Activated T-cell treated with anti-CD3 and anti-CD28 coated beads, Interleukin-2, amount 50 U/mL, for 48 hours (primary cell): Measurements from ENCODE around the gene PLA2G2D.
"Not testable (repeated sequence)": the region's sequence is repeated elsewhere in the genome, so short reads cannot be mapped to it uniquely, and the experiment has no call there.

Experiments used
- DNase-seq, 2 experiments: peaks; one replicate each; pipeline ENCODE4 v3.0.0-alpha.2; 2020

PLA2G2D gene

GRCh38 chr1:20142001-20142710, 22.8 kb upstream of the PLA2G2D start:
- no peak for DNase-seq

GRCh38 chr1:20141466-20141865, 22.1 kb upstream of the PLA2G2D start:
- no peak for DNase-seq

- no peak for DNase-seq
Measured at GRCh38 chr1:20141001-20141400, 21.7 kb upstream of the PLA2G2D start.

- no peak for DNase-seq
Measured at GRCh38 chr1:20139776-20140612, 20.7 kb upstream of the PLA2G2D start.

DNA sequence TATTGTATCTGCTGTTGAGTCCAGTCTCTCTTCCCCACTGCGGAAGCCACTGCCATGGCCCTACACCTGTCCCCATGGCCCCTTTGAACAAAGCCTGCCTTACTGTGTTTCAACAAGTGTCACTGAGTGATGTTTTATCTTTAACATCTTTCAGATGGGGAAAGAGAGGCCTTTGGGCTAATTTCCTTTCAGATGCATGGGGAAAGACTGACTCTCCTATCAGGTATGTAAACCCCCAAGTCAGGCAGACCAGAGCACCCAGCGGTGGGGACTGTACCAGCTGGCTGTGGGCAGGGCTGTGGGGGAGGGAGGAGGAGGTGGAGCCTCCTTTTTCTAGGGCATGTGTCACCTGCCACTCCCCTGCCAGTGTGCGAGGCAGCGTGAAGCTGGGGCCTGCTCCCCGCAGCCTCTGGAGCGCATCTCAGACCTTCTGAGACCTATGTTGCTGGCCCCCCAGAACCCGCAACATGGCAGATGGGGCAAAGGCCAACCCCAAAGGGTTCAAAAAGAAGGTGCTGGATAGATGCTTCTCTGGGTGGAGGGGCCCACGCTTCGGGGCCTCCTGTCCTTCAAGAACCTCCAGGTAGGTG, 19.7 kb upstream of the PLA2G2D start, which contains the start of gene PLA2G2F:
PLA2G2F (plus strand) TSS at position 363 of the 590 bp plus-strand sequence; CDS start at position 468, 105 bp downstream.
- no peak for DNase-seq

DNA sequence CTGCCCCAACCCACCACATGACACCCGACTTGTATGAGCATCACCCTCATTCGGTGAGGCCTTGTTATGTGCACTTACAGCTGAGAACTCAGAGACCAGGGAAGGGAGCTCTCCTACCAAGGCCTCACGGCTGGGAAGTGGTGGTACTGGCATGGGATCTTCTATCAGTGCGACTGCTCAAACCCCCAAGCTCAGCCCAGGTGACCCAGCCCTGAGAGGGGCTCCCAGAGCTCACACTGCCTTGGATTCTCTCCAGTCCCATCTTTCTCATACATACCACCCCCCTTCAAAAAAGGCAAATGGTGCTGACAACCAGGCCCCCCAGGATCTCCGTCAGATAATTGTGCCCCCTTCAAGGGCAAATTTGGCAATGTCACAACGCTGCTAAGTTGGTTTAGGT, 19.0 kb upstream of the PLA2G2D start:
- DNase-seq = no peak

- no peak for DNase-seq
Measured at GRCh38 chr1:20137604-20138003, 18.3 kb upstream of the PLA2G2D start.

GRCh38 chr1:20137055-20137454, 17.7 kb upstream of the PLA2G2D start:
- no peak for DNase-seq

DNA sequence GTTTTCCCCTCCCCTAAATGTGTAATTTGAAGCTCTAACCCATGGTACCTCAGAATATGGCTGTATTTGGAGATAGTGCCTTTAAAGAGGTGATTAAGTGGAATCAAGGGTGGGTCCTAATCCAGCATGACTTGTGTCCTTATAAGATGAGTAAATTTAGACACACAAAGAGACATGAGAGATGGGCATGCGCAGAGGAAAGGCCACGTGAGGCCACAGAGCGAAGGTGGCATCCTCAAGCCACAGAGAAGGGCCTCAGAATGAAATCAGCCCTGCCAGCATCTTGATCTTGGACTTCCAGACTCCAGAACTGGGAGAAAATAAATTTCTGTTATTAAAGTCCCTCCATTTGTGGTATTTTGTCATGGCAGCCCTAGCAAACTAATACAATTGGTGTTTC, 16.9 kb upstream of the PLA2G2D start:
- no peak for DNase-seq

- no peak for DNase-seq
Measured at GRCh38 chr1:20134995-20135394, 15.7 kb upstream of the PLA2G2D start.

GRCh38 chr1:20130518-20130917, 11.2 kb upstream of the PLA2G2D start:
- not testable (repeated sequence) for DNase-seq

DNA sequence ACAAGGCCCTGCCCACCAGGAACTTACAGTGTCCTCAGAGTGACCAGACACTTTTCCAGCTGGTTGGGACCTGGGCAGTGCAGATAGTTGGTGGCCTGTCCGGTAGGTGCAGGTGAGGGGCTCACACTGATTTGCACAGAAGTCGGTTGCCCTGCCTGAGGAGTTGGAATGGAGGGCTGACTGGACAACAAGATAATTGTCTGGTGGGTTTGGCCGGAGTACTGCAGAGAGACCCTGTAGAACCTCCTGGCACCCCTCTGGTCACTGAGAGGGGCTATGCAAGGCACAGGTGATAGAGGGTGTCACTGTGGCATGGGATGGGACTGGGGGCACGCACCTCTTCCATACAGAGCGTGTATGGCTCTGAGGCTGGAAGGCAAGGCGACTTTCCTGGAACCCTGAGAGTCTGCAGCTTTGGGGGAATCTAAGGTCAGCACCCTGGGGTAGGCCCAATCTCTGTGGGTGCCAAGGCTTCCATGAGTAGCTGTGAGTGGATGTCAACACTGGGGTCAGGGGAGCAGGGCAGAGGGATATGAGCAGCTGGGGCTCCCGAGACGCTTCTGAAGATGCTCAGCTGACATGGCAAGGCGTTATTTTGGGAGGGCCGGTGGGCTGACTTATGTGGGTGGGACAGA, 7.6 kb upstream of the PLA2G2D start:
- DNase-seq = no peak

- DNase-seq = no peak
Measured at GRCh38 chr1:20126041-20126805, 6.9 kb upstream of the PLA2G2D start.

DNA sequence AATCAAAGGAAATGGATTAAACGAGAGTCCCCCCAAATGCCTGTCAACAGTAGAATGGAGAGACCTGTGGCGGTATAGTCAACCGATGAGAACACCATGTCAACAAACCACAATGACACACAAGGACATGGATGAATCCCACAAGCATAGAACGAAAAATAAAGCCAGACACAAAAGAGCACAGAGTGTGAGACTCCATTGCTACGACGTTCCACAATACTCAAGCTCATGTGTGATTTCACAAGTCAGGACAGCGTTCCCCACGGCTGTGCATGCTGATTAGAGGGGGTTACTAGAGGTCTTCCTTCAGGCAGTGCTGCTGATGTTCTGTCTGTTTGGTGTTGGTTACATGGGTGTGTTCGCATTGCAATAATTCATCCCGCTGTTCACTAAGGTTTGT, 5.8 kb upstream of the PLA2G2D start:
- no peak for DNase-seq

DNA sequence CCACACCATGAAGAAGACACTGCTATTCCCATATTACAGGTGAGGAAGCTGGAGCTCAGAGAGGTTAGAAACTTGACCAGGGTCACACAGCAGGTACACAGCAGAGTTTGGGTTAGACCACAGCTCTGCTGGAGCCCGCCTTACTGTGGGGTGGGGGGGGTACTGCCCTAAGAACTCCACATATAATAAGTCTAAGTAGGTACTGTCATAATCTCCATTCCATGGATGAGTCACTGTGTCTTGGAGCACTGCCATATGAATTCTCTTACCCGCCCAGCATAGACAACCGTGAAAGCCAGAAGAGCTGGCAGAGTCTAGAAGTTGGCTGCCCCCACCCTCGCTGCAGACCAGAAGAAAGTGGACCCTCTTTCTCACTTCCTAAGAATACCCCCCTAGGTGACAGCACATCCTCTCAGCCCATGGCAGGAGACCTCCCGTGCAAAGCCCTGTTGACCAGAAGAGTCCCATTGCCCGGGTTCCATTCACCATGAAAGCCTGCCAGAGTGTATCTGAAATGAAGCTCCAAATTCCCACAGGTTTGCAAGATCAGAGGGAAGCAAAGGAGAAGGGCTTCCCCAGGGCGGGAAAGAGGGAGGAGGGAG, 5.2 kb upstream of the PLA2G2D start:
- DNase-seq = no peak

DNA sequence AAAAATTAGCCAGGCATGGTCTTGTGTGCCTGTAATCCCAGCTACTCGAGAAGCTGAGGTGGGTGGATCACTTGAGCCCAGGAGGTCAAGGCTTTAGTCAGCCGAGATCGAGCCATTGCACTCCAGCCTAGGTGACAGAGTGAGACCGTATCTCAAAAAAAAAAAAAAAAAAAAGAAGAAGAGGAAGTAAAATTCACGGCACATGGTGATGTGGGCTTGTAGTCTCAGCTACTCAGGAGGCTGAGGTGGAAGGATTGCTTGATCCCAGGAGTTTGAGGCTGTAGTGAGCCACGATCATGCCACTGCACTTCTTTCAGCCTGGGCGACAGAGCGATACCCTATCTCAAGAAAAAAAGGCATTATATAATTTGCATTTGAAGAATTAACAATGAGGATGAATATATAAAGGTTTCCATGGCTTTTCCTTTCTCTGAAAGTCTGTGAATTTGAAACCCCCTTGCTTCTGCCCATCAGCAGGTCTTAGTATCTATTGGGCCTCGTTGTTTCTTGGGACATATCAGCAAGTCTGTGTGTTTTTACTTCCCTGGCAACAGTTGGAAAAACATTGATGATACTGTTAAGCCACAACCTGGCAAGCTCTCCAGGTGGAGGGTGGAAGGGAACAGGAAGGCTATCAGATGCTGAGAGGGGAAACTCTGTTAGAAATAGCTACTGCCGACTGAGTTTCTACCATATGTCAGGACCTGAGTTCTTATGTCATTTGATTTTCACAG, 4.6 kb upstream of the PLA2G2D start:
- DNase-seq = no peak

DNA sequence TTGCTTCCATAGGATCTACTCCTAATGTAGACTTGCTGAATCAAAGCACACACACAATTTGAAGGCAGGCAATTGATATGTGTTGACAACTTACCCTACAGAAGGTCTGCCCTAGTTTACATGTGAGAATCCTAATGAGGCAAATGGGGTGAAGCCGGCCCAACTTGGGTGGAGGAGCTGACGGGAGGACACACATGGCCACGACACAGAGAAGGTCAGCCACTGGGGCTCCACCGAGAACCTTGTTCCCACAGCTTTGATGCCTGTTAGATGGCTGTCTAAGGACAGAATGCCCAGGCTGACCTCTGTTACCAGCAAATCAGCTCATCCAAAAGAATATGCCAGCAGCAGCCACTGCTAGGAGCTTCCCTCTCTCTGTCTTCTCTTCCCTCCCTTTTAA, 1.5 kb upstream of the PLA2G2D start:
- DNase-seq = no peak

DNA sequence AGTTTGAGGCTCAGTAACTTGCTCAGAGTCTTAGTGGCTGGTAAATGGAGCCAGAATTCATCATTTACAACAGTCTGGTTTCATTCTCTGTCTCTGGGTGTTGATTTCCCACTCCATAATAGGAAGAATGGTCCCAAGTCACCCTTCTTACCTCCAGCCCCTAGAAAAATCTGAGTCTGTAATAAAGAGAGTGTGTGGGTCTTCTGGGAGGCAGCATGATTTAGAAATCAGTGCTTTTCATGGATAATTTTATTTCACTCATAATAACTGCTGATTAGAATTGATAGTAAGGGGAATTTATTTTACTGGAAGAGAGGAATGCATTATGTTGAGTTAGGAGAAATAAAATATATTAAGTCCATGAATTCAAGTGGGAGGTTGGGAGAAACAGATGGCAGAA, 2.1 kb downstream of the PLA2G2D start:
- no peak for DNase-seq

DNA sequence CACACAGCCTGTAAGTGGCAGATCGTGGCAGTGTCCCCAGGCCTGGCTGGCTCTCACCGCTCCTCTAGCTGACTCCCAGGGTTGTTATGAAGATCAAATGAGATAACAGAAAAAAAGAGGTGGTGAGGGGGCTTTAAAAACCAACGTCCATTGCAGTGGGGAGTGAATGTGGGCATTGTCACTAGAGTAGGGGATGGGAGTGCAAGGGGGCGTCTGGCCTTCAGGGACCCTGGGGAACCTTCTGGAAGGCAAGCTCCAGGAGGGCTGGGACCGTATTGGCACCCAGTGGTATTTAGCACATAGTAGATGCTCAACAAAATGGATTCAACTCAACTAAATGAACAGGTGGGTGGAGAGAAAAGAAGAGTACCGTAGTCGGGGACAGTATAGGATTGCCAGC, 3.4 kb downstream of the PLA2G2D start:
- DNase-seq = no peak

DNA sequence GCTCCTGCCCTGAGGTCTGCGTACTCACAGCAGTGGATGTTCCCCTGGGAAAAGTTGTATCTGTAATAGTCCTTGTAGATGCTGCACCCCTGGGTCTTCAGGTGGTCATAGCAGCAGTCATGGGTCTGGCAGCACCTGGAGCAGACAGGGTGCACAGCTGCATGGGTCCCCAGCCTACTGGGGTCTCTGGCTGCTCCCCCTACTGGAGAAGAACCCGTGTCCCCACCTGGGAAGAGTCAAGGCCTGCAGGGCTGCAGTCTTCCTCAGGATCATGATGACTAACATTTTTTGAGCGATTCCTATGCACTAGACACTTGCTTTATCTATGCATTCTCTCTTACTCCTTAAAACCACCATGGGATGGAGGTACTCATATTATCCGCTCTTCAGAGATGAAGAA, 3.9 kb downstream of the PLA2G2D start:
- no peak for DNase-seq

- no peak for DNase-seq
Measured at GRCh38 chr1:20114021-20114648, 5.2 kb downstream of the PLA2G2D start.
